ENCODE measurements around the gene AQP1.

Gene AQP1

GRCh38 chr7:30909431-30909830, 2.2 kb upstream of the AQP1 start:
- Mint-ChIP-seq H3K4me3 (no peak overlapping the region), H3K27me3 (peaks cover 26% of the 10 kb centered on the region), H3K9me3 (no peaks in the 10 kb centered on the region), H3K27ac (no peak overlapping the region), H3K4me1 (no peaks in the 10 kb centered on the region), H3K36me3 (no peaks in the 10 kb centered on the region)
- ATAC-seq = no peak

DNA sequence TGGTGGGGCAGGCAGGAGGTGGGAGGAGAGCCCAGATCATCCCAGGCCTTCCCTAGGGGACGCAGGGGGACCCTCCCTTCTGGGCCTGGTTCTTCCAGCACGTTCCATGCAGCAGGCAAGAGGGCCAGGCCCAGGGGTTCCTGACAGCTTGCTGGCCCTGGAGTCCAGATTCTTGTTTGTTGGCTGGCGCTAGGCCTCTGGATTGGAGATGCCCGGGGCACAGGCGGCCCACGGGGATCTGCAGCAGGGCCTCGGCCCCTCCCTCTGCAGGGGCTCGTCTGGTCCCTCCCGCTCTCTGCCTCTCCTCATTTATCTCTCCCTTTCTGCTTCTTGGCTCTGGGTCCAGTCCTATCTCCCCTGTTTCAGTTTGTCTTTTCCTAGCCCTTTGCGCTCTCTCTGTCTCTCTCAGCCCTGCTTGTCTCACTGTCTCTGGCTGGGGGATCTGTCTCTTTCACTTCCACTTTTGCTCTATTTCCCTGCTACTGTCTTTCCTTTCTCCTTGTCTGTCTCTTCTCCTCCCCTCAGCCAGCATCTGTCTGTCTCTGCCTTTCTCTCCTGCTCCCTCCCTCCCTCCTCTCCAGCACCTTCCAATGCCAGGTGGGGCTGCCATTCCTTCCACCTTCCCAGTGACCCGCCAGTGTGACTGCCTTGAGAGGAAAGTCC, 1.1 kb upstream of the AQP1 start:
- no peak overlapping the region for H3K4me3 Mint-ChIP-seq
- no peaks in the 10 kb centered on the region for H3K36me3 Mint-ChIP-seq
- no peaks in the 10 kb centered on the region for H3K4me1 Mint-ChIP-seq
- H3K9me3 Mint-ChIP-seq = no peaks in the 10 kb centered on the region
- ATAC-seq = no peak
- H3K27ac Mint-ChIP-seq = no peak overlapping the region
- peaks cover 37% of the 10 kb centered on the region for H3K27me3 Mint-ChIP-seq

DNA sequence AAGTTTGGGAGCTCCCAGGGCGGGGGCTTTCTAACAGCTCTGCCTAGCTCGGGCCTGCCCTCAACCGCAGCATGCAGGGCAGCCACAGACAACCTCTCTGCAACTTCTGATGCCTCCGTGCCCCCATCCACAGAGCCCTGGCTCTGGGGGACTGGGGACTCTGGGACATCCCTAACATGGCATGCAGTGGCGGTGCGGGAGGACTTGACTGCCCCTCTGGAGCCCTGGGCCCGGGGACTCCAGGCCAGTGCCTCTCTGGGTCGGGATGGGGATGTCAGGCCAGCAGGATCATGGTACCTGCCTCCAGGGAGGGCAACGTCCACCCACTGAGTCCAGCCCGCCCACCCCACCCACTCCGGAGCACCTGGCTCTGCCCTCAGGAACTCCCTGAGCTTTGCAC, 520 bp upstream of the AQP1 start:
- Mint-ChIP-seq H3K36me3 (no peaks in the 10 kb centered on the region), H3K4me3 (no peak overlapping the region), H3K9me3 (no peaks in the 10 kb centered on the region), H3K27ac (no peak overlapping the region), H3K4me1 (no peaks in the 10 kb centered on the region), H3K27me3 (peaks cover 37% of the 10 kb centered on the region)
- ATAC-seq = no peak

- no peaks in the 10 kb centered on the region for H3K4me1 Mint-ChIP-seq
- peaks cover 37% of the 10 kb centered on the region for H3K27me3 Mint-ChIP-seq
- H3K27ac Mint-ChIP-seq = no peak overlapping the region
- ATAC-seq = no peak
- H3K9me3 Mint-ChIP-seq = no peaks in the 10 kb centered on the region
- no peak overlapping the region for H3K4me3 Mint-ChIP-seq
- H3K36me3 Mint-ChIP-seq = no peaks in the 10 kb centered on the region
Measured at GRCh38 chr7:30912021-30912730, 523 bp downstream of the AQP1 start.

DNA sequence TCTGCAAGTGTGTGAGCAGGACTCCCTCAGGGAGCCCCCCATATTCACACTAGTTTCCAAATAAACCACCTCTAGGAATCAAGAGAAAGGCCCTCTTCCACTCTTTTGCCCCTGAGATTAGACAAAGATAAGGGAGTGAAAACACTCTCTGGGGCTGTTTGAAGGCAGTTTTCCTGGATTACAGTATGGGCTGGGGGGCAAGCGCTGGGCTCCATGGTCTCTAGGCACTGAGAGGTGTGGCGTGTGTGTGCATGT, 1.0 kb downstream of the AQP1 start:
- H3K9me3 Mint-ChIP-seq = no peaks in the 10 kb centered on the region
- ATAC-seq = no peak
- H3K4me1 Mint-ChIP-seq = no peaks in the 10 kb centered on the region
- H3K27me3 Mint-ChIP-seq = peaks cover 37% of the 10 kb centered on the region
- no peaks in the 10 kb centered on the region for H3K36me3 Mint-ChIP-seq
- H3K4me3 Mint-ChIP-seq = no peak overlapping the region
- H3K27ac Mint-ChIP-seq = no peak overlapping the region

DNA sequence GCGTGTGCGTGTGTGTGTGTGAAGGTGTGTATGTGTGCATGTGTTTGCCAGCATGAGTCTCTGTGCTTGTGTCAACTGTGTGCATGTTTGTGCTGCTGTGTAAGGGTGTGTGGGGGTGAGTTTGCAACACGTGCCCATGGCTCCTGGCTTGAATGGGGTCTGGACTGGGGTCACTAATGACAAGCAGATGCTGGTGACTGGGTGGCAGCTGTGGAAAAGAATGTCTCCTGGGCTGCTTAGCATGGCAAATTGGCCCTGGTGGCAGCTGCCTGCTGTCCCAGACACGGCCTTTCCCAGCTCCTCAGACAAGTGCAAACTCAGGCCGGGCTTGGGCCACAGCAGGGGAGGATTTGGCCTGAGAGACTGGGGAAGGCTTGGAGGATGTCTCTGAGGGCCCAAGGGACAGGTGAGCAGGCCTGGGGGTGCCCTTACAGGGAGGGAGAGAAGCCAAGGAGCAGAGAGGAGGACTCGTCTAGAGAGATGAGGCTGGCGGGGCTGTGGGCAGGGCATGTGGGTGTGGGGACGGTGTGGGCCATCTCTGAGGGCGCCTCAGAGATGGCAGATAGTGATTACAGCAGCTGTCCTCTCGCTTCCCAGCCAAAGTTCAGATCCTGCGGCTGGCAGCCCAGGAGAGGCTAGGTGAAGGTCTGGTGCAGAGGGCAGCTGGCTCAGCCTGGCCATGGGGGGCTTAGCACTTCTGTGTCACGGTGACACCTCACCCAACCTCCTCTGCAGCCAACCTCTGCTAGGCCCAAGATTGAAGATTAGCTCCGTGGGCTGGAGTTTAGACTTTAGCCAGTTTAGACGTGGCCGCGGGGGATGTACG, 1.5 kb downstream of the AQP1 start:
- Mint-ChIP-seq H3K27ac (no peak overlapping the region), H3K4me3 (no peak overlapping the region), H3K4me1 (no peaks in the 10 kb centered on the region), H3K9me3 (no peaks in the 10 kb centered on the region), H3K36me3 (no peaks in the 10 kb centered on the region), H3K27me3 (peaks cover 37% of the 10 kb centered on the region)
- ATAC-seq = no peak

DNA sequence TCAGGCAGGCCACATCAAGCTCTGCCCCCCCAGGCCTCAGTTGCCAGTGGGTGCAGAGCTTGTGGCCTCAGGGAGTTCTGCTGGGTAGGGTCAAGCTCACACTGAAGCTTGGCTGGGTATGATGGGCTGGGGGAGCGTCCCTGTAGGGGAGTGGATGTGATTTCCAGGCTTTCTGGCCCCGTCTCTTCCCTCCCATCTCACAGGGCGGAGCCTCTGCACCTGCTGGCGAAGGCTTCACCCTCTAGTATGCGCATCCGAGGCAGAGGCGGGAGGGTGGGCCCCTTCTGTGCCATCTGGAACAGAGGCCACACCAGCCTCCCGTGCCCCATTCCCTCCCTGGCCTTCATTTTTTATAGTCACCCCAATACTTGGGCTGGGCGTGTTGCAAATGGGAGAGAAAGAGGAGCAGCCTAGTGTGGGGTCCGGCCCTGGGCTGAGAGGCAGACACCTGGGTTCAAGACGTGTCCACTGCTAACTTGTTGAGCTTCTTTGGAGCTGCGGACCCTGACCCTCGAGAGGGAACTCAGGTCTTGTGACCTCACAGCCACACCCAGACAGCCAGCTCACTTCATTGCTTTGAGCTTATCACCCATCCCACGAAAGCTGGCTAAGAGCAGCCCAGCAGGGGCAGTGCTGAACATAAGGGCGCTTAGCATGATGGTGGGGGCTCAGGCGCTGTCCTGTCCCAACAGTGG, 2.3 kb downstream of the AQP1 start:
- Mint-ChIP-seq H3K4me1 (no peaks in the 10 kb centered on the region), H3K36me3 (no peaks in the 10 kb centered on the region), H3K9me3 (no peaks in the 10 kb centered on the region), H3K27me3 (peaks cover 37% of the 10 kb centered on the region), H3K4me3 (no peak overlapping the region), H3K27ac (no peak overlapping the region)
- ATAC-seq = no peak

DNA sequence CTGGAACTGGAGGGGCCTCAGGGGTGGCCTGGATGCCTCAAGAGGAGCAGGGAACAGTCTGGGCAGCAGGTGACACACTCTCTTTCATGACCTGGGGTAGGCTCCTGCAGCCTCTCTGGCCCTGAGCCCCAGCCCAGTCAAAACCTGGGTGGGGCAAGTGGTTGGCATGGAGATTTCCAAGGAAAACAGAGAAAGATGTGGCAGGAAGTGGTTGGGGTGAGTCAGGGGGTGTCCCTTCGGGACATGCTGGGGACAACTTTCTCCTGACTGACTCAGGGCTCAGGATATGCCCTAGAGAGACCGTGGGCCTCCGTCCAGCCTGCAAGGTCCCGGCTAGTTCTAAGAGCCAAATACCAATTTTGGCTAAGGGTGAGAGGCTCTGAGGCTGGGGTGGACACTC, 2.9 kb downstream of the AQP1 start:
- Mint-ChIP-seq H3K27ac (no peak overlapping the region), H3K9me3 (no peaks in the 10 kb centered on the region), H3K4me3 (no peak overlapping the region), H3K27me3 (peaks cover 37% of the 10 kb centered on the region), H3K36me3 (no peaks in the 10 kb centered on the region), H3K4me1 (no peaks in the 10 kb centered on the region)
- no peak for ATAC-seq

GRCh38 chr7:30915005-30915601, 3.5 kb downstream of the AQP1 start:
- H3K9me3 Mint-ChIP-seq = no peaks in the 10 kb centered on the region
- no peaks in the 10 kb centered on the region for H3K36me3 Mint-ChIP-seq
- H3K4me1 Mint-ChIP-seq = no peaks in the 10 kb centered on the region
- H3K4me3 Mint-ChIP-seq = no peak overlapping the region
- ATAC-seq = no peak
- no peak overlapping the region for H3K27ac Mint-ChIP-seq
- H3K27me3 Mint-ChIP-seq = peaks cover 37% of the 10 kb centered on the region

GRCh38 chr7:30915751-30916150, 4.1 kb downstream of the AQP1 start:
- H3K27me3 Mint-ChIP-seq = peaks cover 37% of the 10 kb centered on the region
- ATAC-seq = no peak
- H3K9me3 Mint-ChIP-seq = no peaks in the 10 kb centered on the region
- H3K27ac Mint-ChIP-seq = no peak overlapping the region
- H3K4me3 Mint-ChIP-seq = no peak overlapping the region
- H3K4me1 Mint-ChIP-seq = no peaks in the 10 kb centered on the region
- H3K36me3 Mint-ChIP-seq = no peaks in the 10 kb centered on the region

DNA sequence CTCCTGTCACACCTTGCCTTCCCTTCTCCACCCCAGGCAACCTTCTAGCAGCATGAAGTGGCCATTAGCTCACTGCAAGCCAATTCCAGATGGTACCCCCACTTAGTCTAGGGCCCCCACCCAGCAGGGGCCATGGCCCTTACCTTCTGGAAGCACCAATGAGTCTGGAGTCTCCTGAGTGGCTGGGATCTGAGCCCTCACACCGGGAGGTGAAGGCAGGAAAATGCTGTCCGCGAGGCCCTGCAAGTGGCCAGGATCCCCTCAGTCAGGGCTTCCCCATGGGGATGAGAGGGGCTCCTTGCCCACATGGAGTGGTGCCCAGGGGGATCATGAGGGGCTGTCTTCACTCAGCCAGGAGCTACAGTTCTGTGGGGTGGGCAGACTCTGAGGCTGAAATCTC, 4.6 kb downstream of the AQP1 start:
- H3K36me3 Mint-ChIP-seq = no peaks in the 10 kb centered on the region
- H3K4me1 Mint-ChIP-seq = no peaks in the 10 kb centered on the region
- peaks cover 33% of the 10 kb centered on the region for H3K27me3 Mint-ChIP-seq
- no peak for ATAC-seq
- H3K9me3 Mint-ChIP-seq = no peaks in the 10 kb centered on the region
- no peak overlapping the region for H3K4me3 Mint-ChIP-seq
- no peak overlapping the region for H3K27ac Mint-ChIP-seq

DNA sequence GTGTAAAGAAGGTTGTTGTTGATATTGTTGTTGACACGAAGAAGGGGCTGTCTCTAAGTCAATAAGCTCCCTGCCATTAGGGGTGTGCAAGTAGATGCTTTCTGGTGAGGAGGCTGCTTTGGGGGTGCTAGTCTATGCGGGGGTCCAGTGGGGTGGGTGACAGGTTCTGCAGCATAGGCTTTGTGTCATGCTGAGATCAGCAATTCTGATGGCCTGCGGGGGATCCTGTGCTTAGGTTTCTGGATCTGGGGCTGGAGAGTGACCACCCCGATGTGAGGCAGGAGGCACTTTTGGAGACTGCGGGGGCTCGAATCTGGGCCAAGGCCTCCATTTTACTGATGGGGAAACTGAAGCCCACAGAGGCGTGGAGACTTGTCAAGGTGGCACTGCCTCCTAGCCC, 5.1 kb downstream of the AQP1 start:
- Mint-ChIP-seq H3K9me3 (no peaks in the 10 kb centered on the region), H3K4me1 (no peaks in the 10 kb centered on the region), H3K4me3 (no peak overlapping the region), H3K27ac (no peak overlapping the region), H3K27me3 (peaks cover 28% of the 10 kb centered on the region), H3K36me3 (no peaks in the 10 kb centered on the region)
- ATAC-seq = no peak

- H3K4me3 Mint-ChIP-seq = no peak overlapping the region
- no peaks in the 10 kb centered on the region for H3K36me3 Mint-ChIP-seq
- H3K9me3 Mint-ChIP-seq = no peaks in the 10 kb centered on the region
- no peak for ATAC-seq
- H3K27me3 Mint-ChIP-seq = peaks cover 24% of the 10 kb centered on the region
- H3K4me1 Mint-ChIP-seq = no peaks in the 10 kb centered on the region
- H3K27ac Mint-ChIP-seq = no peak overlapping the region
Measured at GRCh38 chr7:30917216-30917893, 5.7 kb downstream of the AQP1 start.

GRCh38 chr7:30918676-30919075, 7.0 kb downstream of the AQP1 start:
- Mint-ChIP-seq H3K4me1 (no peaks in the 10 kb centered on the region), H3K36me3 (no peaks in the 10 kb centered on the region), H3K9me3 (no peaks in the 10 kb centered on the region), H3K27me3 (peaks cover 14% of the 10 kb centered on the region), H3K27ac (no peak overlapping the region), H3K4me3 (no peak overlapping the region)
- ATAC-seq = no peak

Data from stimulated activated memory B cell treated with anti-CD40 and anti-IgM and Interleukin-4, amounts not matched to agents 10 μg/mL and 1 μg/mL and 100 μg/mL, for 72 hours (primary cell).